WI38 (cell line): ENCODE data around the gene GALNT13.

Experiments used
- H3K4me3 ChIP-seq: 2 replicates; pipeline ENCODE4 v1.5.1; 2011; ENCODE audit warnings: low read depth, mild to moderate bottlenecking, control low read depth, low read length
- CTCF ChIP-seq: IDR thresholded peaks from 2 replicates; pipeline ENCODE4 v1.5.1; 2012; ENCODE audit warnings: low read depth, mild to moderate bottlenecking, control low read depth, low read length

Gene GALNT13

GRCh38 chr2:154142480-154142879 is 270.8 kb downstream of the GALNT13 start:
- no peak overlapping the region for H3K4me3 ChIP-seq
- no peak for TF ChIP-seq CTCF

GRCh38 chr2:154143105-154143504 is 271.4 kb downstream of the GALNT13 start:
- no peak overlapping the region for H3K4me3 ChIP-seq
- TF ChIP-seq CTCF: no peak

- no peak overlapping the region for H3K4me3 ChIP-seq
- TF ChIP-seq CTCF: no peak
Measured at GRCh38 chr2:154158101-154158500, 286.4 kb downstream of the GALNT13 start.

GRCh38 chr2:154161286-154161685 is 289.6 kb downstream of the GALNT13 start:
- no peak overlapping the region for H3K4me3 ChIP-seq
- TF ChIP-seq CTCF: no peak

- no peak overlapping the region for H3K4me3 ChIP-seq
- TF ChIP-seq CTCF: no peak
Measured at GRCh38 chr2:154170400-154170799, 298.7 kb downstream of the GALNT13 start.

- no peak for TF ChIP-seq CTCF
- no peak overlapping the region for H3K4me3 ChIP-seq
Measured at GRCh38 chr2:154173164-154173563, 301.4 kb downstream of the GALNT13 start.

GRCh38 chr2:154173919-154174318 is 302.2 kb downstream of the GALNT13 start:
- no peak overlapping the region for H3K4me3 ChIP-seq
- TF ChIP-seq CTCF: no peak
